Measurements from ENCODE around the gene DZIP1. TPM values are rescaled to one million over a fixed set of nuclear protein-coding genes. Genes with fewer than 3 reads are reported as not detected.

The DZIP1 gene
- polyA plus RNA-seq, 2 of the 4 experiments (the other 2 are of a cell fraction), result 11.5 to 17.1 TPM

DNA sequence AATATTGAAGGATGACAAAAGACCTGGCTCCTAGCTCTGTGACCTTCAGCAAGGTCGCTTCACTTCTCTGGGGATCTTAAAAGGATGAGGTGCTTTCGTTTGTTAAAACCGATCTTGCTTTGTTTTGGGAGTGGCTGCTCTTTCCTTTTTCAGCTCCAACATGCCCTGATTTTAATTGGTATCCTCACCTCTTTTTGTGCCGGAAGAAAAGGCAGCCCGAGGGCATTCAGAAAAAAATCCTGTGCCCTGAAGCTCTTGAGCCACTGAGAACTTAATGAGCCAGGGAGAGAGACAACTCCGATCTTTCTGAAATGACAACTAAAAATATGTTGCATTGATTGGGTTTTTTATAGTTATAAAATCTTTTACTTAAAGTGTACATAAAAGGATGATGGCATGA, 72.6 kb downstream of the DZIP1 start:
- no peak overlapping the region for H3K4me2 ChIP-seq
- TF ChIP-seq EHMT2 (IDR thresholded peaks at IDR 0.05; ENCODE audit: low read depth) (no peak), MAZ (IDR thresholded peaks at IDR 0.05; ENCODE audit: borderline replicate concordance, low read depth, low read length) (no peak), HOXB5 (CRISPR knock-in tag; IDR thresholded peaks at IDR 0.05) (no peak), FOSL2 (IDR thresholded peaks at IDR 0.05) (no peak), FOSL2 (CRISPR knock-in tag; IDR thresholded peaks at IDR 0.05) (no peak), JUN (IDR thresholded peaks at IDR 0.05) (no peak), RAD21 (conservative IDR thresholded peaks at IDR 0.05 in 1 of 2, IDR thresholded peaks at IDR 0.05 in 1 of 2) (no peak), PHF8 (IDR thresholded peaks at IDR 0.05; ENCODE audit: borderline replicate concordance, low read depth) (no peak), ZC3H11A (IDR thresholded peaks at IDR 0.05) (no peak), NFE2L2 (conservative IDR thresholded peaks at IDR 0.05; ENCODE audit: low read length) (no peak), EP300 (IDR thresholded peaks at IDR 0.05) (no peak), NPAS2 (CRISPR knock-in tag; IDR thresholded peaks at IDR 0.05; ENCODE audit: borderline replicate concordance) (no peak), KDM5A (IDR thresholded peaks at IDR 0.05) (no peak), SMC3 (IDR thresholded peaks at IDR 0.05) (no peak), MAFK (IDR thresholded peaks at IDR 0.05; ENCODE audit: partially characterized antibody) (no peak), FOXS1 (CRISPR knock-in tag; IDR thresholded peaks at IDR 0.05) (no peak)
- TF ChIP-seq, protein P1, sequence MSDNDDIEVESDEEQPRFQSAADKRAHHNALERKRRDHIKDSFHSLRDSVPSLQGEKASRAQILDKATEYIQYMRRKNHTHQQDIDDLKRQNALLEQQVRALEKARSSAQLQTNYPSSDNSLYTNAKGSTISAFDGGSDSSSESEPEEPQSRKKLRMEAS (IDR thresholded peaks at IDR 0.05), result no peak
- TF ChIP-seq, protein P2, sequence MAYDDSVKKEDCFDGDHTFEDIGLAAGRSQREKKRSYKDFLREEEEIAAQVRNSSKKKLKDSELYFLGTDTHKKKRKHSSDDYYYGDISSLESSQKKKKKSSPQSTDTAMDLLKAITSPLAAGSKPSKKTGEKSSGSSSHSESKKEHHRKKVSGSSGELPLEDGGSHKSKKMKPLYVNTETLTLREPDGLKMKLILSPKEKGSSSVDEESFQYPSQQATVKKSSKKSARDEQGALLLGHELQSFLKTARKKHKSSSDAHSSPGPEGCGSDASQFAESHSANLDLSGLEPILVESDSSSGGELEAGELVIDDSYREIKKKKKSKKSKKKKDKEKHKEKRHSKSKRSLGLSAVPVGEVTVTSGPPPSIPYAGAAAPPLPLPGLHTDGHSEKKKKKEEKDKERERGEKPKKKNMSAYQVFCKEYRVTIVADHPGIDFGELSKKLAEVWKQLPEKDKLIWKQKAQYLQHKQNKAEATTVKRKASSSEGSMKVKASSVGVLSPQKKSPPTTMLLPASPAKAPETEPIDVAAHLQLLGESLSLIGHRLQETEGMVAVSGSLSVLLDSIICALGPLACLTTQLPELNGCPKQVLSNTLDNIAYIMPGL (CRISPR knock-in tag; IDR thresholded peaks at IDR 0.05; ENCODE audit: borderline replicate concordance), result no peak
- TF ChIP-seq, protein P3, sequence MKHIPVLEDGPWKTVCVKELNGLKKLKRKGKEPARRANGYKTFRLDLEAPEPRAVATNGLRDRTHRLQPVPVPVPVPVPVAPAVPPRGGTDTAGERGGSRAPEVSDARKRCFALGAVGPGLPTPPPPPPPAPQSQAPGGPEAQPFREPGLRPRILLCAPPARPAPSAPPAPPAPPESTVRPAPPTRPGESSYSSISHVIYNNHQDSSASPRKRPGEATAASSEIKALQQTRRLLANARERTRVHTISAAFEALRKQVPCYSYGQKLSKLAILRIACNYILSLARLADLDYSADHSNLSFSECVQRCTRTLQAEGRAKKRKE (CRISPR knock-in tag; IDR thresholded peaks at IDR 0.05; ENCODE audit: low read depth), result no peak
- TF ChIP-seq, protein P4, sequence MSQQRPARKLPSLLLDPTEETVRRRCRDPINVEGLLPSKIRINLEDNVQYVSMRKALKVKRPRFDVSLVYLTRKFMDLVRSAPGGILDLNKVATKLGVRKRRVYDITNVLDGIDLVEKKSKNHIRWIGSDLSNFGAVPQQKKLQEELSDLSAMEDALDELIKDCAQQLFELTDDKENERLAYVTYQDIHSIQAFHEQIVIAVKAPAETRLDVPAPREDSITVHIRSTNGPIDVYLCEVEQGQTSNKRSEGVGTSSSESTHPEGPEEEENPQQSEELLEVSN (IDR thresholded peaks at IDR 0.05; ENCODE audit: borderline replicate concordance, low read depth), result no peak
- 79% methylated on average over 6 of the region's 6 CpGs for WGBS (ENCODE audit: missing lambda C conversion rate)

DNA sequence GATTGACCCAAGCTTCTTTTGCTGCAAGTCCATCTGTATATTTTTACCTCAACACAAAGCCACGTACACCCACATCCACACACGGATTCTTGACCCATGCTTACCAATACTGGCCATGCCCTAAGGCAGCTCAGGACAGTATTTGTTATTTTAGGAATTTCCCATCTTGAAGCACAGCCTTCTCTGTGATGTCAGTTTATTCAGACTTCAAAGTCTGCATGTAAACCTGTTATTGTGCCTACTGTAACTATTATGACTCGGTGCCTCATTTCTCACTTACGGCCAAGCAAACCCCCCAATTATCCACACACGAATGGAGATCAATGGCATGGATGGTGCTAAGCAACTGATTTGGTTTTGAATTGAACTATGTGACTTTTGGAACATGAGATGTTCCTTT, 74.5 kb downstream of the DZIP1 start:
- no peak for FAIRE-seq
- Histone ChIP-seq H3K4me1 (peaks cover 6% of the 10 kb centered on the region; the same call in 1 of the 3 replicates), H3K9me3 (no peaks in the 10 kb centered on the region), H3K27ac (no peak overlapping the region), H3K4me2 (no peak overlapping the region), H3K4me3 (no peak overlapping the region)
- ATAC-seq, result peak in 1 of 2 experiments; percentile 31; a peak in 1 of 6 replicates
- DNase-seq (ENCODE audit: low read depth in 1 of 2, low spot score in 1 of 2), result no peak
- ChIA-PET POLR2A (no interaction called here), CTCF (no interaction called here)
- TF ChIP-seq HEYL (CRISPR knock-in tag; IDR thresholded peaks at IDR 0.05) (no peak), CHD4 (IDR thresholded peaks at IDR 0.05; ENCODE audit: borderline replicate concordance) (no peak), RCOR1 (IDR thresholded peaks at IDR 0.05; ENCODE audit: low read depth, low read length) (no peak), SMC3 (IDR thresholded peaks at IDR 0.05) (no peak), TFCP2L1 (CRISPR knock-in tag; IDR thresholded peaks at IDR 0.05) (no peak), ZNF302 (CRISPR knock-in tag; IDR thresholded peaks at IDR 0.05) (no peak)
- TF ChIP-seq, protein P5, sequence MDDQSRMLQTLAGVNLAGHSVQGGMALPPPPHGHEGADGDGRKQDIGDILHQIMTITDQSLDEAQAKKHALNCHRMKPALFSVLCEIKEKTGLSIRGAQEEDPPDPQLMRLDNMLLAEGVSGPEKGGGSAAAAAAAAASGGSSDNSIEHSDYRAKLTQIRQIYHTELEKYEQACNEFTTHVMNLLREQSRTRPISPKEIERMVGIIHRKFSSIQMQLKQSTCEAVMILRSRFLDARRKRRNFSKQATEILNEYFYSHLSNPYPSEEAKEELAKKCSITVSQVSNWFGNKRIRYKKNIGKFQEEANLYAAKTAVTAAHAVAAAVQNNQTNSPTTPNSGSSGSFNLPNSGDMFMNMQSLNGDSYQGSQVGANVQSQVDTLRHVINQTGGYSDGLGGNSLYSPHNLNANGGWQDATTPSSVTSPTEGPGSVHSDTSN (IDR thresholded peaks at IDR 0.05), result no peak
- WGBS (ENCODE audit: missing lambda C conversion rate), result 57% methylated on average over 5 of the region's 5 CpGs

More for the DNA sequence above, 72.6 kb downstream of the DZIP1 start:
- DNase-seq (ENCODE audit: low read depth in 1 of 2, low spot score in 1 of 2) (no peak), FAIRE-seq (no peak), ATAC-seq (no peak)
- no peak overlapping the region for H3K27ac ChIP-seq
- no peaks in the 10 kb centered on the region for H3K9me3 ChIP-seq
- H3K4me1 ChIP-seq, result peaks cover 6% of the 10 kb centered on the region; the same call in 1 of the 3 replicates
- no peak overlapping the region for H3K4me3 ChIP-seq
- CTCF ChIA-PET, result interaction anchor here (1.2 to 1.3 kb wide), 2 partner anchors 9 to 11 kb away, joined by 3 read pairs; no protein-coding TSS in a partner anchor
- POLR2A ChIA-PET, result no interaction called here

Measured in A549 (cell line).